ENCODE measurements around the gene CCDC148.

DNA sequence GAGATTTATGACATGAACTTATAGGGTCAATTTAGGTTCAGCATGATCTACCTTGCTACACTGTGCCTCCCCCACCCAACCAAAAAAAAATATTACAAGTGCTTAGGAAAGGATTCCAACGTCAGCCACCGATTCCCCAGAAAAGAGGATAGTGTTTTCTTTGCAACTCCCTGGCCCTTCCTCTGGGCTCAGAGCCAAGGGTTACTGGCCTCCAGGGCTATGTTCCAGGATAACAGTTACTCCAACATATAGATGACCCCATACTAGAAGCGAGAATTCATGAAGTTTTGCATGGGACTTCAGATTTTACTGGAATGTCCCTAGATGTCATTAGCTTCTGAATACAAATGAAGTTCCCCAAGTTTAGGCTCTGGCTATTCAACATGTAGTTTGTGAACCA lies 182.8 kb downstream of the CCDC148 start:
- TF ChIP-seq CTCF (IDR thresholded peaks at IDR 0.05) (no peak), POLR2A (IDR thresholded peaks at IDR 0.05) (no peak)
